DND-41 (cell line): ENCODE measurements around the gene GLYATL1.
"Not testable (repeated sequence)": the region's sequence is repeated elsewhere in the genome, so short reads cannot be mapped to it uniquely, and the experiment has no call there.

Source experiments
- ATAC-seq: fragments of 200-7000 bp; cut with Tn5 transposase; 3 replicates; pipeline ENCODE4 v1.9.1; 2021; ENCODE audit warnings: low read depth; ENCODE audit not compliant: insufficient read depth
- DNase-seq: peaks from one replicate; pipeline ENCODE4 v3.0.0-alpha.2; 2020
- H2AFZ ChIP-seq: 2 replicates; pipeline ENCODE4 v1.6.0; 2012; ENCODE audit warnings: low read depth, low read length
- H3K27ac ChIP-seq: 2 replicates; pipeline ENCODE4 v1.5.1; 2012; ENCODE audit warnings: low read length, inconsistent platforms
- H3K27me3 ChIP-seq: fragments of 200-600 bp; sonication (generic); 2 replicates; pipeline ENCODE4 v1.6.0; 2012; ENCODE audit warnings: low read length, mild to moderate bottlenecking, inconsistent platforms; ENCODE audit not compliant: insufficient read depth, poor library complexity
- H3K36me3 ChIP-seq: 2 replicates; pipeline ENCODE4 v1.5.1; 2012; ENCODE audit warnings: low read length, inconsistent platforms; ENCODE audit not compliant: insufficient read depth
- H3K4me1 ChIP-seq: 2 replicates; pipeline ENCODE4 v1.5.1; 2012; ENCODE audit warnings: mild to moderate bottlenecking, low read length; ENCODE audit not compliant: insufficient read depth
- H3K4me2 ChIP-seq: 2 replicates; pipeline ENCODE4 v1.6.0; 2012; ENCODE audit warnings: mild to moderate bottlenecking, moderate library complexity, low read length, inconsistent platforms; ENCODE audit not compliant: insufficient read depth
- H3K4me3 ChIP-seq, 2 experiments: fragments of 200-600 bp in 1 of 2; shearing (Covaris generic) in 1 of 2; 2 replicates each; pipeline ENCODE4 v1.5.1; 2012 to 2016; ENCODE audit warnings: inconsistent platforms in 2 of 2, low read length in 2 of 2, mild to moderate bottlenecking in 2 of 2, low read depth in 1 of 2, moderate library complexity in 1 of 2
- H3K79me2 ChIP-seq: 2 replicates; pipeline ENCODE4 v1.6.0; 2012; ENCODE audit warnings: low read length, inconsistent platforms; ENCODE audit not compliant: insufficient read depth
- H3K9ac ChIP-seq: 2 replicates; pipeline ENCODE4 v1.6.0; 2012; ENCODE audit warnings: low read depth, mild to moderate bottlenecking, inconsistent platforms, low read length, moderate library complexity
- H3K9me3 ChIP-seq: 2 replicates; pipeline ENCODE4 v1.5.1; 2012; ENCODE audit warnings: low read length, moderate library complexity, mild to moderate bottlenecking, inconsistent platforms; ENCODE audit not compliant: insufficient read depth, severe bottlenecking
- H4K20me1 ChIP-seq: 2 replicates; pipeline ENCODE4 v1.6.0; 2012; ENCODE audit warnings: low read length; ENCODE audit not compliant: insufficient read depth
- CTCF ChIP-seq: IDR thresholded peaks from 2 replicates; pipeline ENCODE4 v1.5.1; 2012; ENCODE audit warnings: borderline replicate concordance, low read length, moderate library complexity, mild to moderate bottlenecking; ENCODE audit not compliant: poor library complexity, severe bottlenecking; ENCODE audit errors: extremely low read depth
- EZH2 ChIP-seq: IDR thresholded peaks from 3 replicates; pipeline ENCODE4 v1.6.1; 2012; ENCODE audit warnings: borderline replicate concordance, low read depth, mild to moderate bottlenecking, moderate library complexity, low read length, inconsistent platforms; ENCODE audit not compliant: severe bottlenecking

GLYATL1 gene

GRCh38 chr11:58998480-58999290, 59.4 kb downstream of the GLYATL1 start:
- H3K4me2 ChIP-seq = no peak overlapping the region
- no peak overlapping the region for H2AFZ ChIP-seq
- ATAC-seq (no peak), DNase-seq (no peak)
- no peak overlapping the region for H3K9ac ChIP-seq
- H4K20me1 ChIP-seq = no peaks in the 10 kb centered on the region
- no peaks in the 10 kb centered on the region for H3K36me3 ChIP-seq
- H3K4me3 ChIP-seq = no peak overlapping the region
- TF ChIP-seq CTCF = no peak
- no peak for TF ChIP-seq EZH2
- H3K79me2 ChIP-seq = no peaks in the 10 kb centered on the region
- no peaks in the 10 kb centered on the region for H3K9me3 ChIP-seq
- H3K4me1 ChIP-seq = no peaks in the 10 kb centered on the region
- H3K27me3 ChIP-seq = no peaks in the 10 kb centered on the region
- no peak overlapping the region for H3K27ac ChIP-seq

GRCh38 chr11:58999291-58999680, 60.0 kb downstream of the GLYATL1 start:
- H4K20me1 ChIP-seq = no peaks in the 10 kb centered on the region
- H3K27me3 ChIP-seq = no peaks in the 10 kb centered on the region
- no peak overlapping the region for H3K4me2 ChIP-seq
- ATAC-seq (no peak), DNase-seq (no peak)
- H3K4me3 ChIP-seq = no peak overlapping the region
- H3K4me1 ChIP-seq = no peaks in the 10 kb centered on the region
- H2AFZ ChIP-seq = no peak overlapping the region
- H3K79me2 ChIP-seq = no peaks in the 10 kb centered on the region
- no peak overlapping the region for H3K9ac ChIP-seq
- no peaks in the 10 kb centered on the region for H3K36me3 ChIP-seq
- H3K9me3 ChIP-seq = no peaks in the 10 kb centered on the region
- no peak overlapping the region for H3K27ac ChIP-seq
- TF ChIP-seq CTCF (no peak), EZH2 (no peak)

GRCh38 chr11:59000003-59000402, 60.7 kb downstream of the GLYATL1 start:
- Histone ChIP-seq H3K36me3 (no peaks in the 10 kb centered on the region), H3K4me1 (no peaks in the 10 kb centered on the region), H3K4me2 (no peak overlapping the region), H3K4me3 (no peak overlapping the region), H4K20me1 (no peaks in the 10 kb centered on the region), H3K27ac (no peak overlapping the region), H3K9me3 (no peaks in the 10 kb centered on the region), H3K79me2 (no peaks in the 10 kb centered on the region), H2AFZ (no peak overlapping the region), H3K9ac (no peak overlapping the region), H3K27me3 (no peaks in the 10 kb centered on the region)
- ATAC-seq (no peak), DNase-seq (no peak)
- TF ChIP-seq CTCF (no peak), EZH2 (no peak)

GRCh38 chr11:59002006-59002405, 62.7 kb downstream of the GLYATL1 start:
- not testable (repeated sequence) for H3K36me3 ChIP-seq, H3K4me1 ChIP-seq

More at GRCh38 chr11:59002006-59002405, 62.7 kb downstream of the GLYATL1 start:
- not testable (repeated sequence) for H3K9me3 ChIP-seq, H3K4me3 ChIP-seq, H3K79me2 ChIP-seq, H3K9ac ChIP-seq, H2AFZ ChIP-seq, H3K27me3 ChIP-seq, H4K20me1 ChIP-seq, ATAC-seq, H3K27ac ChIP-seq, DNase-seq, H3K4me2 ChIP-seq
